CD14-positive monocyte (primary cell): ENCODE data around the gene NUBPL. TPM values are rescaled to one million over a fixed set of nuclear protein-coding genes. Genes with fewer than 3 reads are reported as not detected.

Experiments
- DNase-seq, 3 donors: peaks; one replicate each; pipeline ENCODE4 v3.0.0-alpha.2; 2011 to 2022
- H2AFZ ChIP-seq: 2 replicates; pipeline ENCODE4 v1.6.0; 2012; ENCODE audit warnings: mild to moderate bottlenecking, low read depth, low read length, inconsistent platforms; ENCODE audit not compliant: insufficient read depth, poor library complexity, severe bottlenecking
- H3K27ac ChIP-seq, 2 donors: 1 replicate in 1 of 2; 2 replicates in 1 of 2; pipeline ENCODE4 v1.5.1; 2012 to 2013; ENCODE audit warnings: low read length in 2 of 2, control low read depth in 1 of 2, inconsistent platforms in 1 of 2, low read depth in 1 of 2, mild to moderate bottlenecking in 1 of 2
- H3K27me3 ChIP-seq, 2 donors: one replicate each; pipeline versions ENCODE4 v1.6.0 to v1.6.1; 2011 to 2013; ENCODE audit warnings: low read length in 2 of 2; ENCODE audit not compliant: control insufficient read depth in 2 of 2, insufficient read depth in 2 of 2
- H3K36me3 ChIP-seq, 2 donors: replicated peaks in 1 of 2; 1 replicate in 1 of 2; 2 replicates in 1 of 2; pipeline versions ENCODE4 v1.5.1 to v1.6.1; 2012 to 2013; ENCODE audit warnings: low read length in 2 of 2, control low read depth in 1 of 2, inconsistent platforms in 1 of 2, mild to moderate bottlenecking in 1 of 2; ENCODE audit not compliant: insufficient read depth in 2 of 2, control insufficient read depth in 1 of 2
- H3K4me1 ChIP-seq, 2 donors: 1 replicate in 1 of 2; 2 replicates in 1 of 2; pipeline versions ENCODE4 v1.5.1 to v1.6.1; 2012 to 2013; ENCODE audit warnings: low read length in 2 of 2, control low read depth in 1 of 2, inconsistent platforms in 1 of 2, mild to moderate bottlenecking in 1 of 2, moderate library complexity in 1 of 2; ENCODE audit not compliant: insufficient read depth in 2 of 2, control insufficient read depth in 1 of 2
- H3K4me2 ChIP-seq: replicated peaks from 2 replicates; pipeline ENCODE3; 2012; ENCODE audit warnings: low read length, moderate library complexity, mild to moderate bottlenecking; ENCODE audit not compliant: poor library complexity, severe bottlenecking; ENCODE audit errors: extremely low read depth
- H3K4me3 ChIP-seq, 3 experiments: fragments of 200-600 bp in 1 of 3; sonication (generic) in 1 of 3; replicated peaks in 1 of 3; 1 replicate in 2 of 3; 2 replicates in 1 of 3; pipeline ENCODE4 v1.5.1; 2011 to 2013; ENCODE audit warnings: low read length in 3 of 3, mild to moderate bottlenecking in 3 of 3, control low read depth in 2 of 3, low read depth in 2 of 3, inconsistent platforms in 1 of 3, moderate library complexity in 1 of 3
- H3K79me2 ChIP-seq: 2 replicates; pipeline ENCODE4 v1.6.0; 2012; ENCODE audit warnings: mild to moderate bottlenecking, control low read depth, inconsistent platforms, low read length, moderate library complexity; ENCODE audit not compliant: insufficient read depth
- H3K9ac ChIP-seq: 2 replicates; pipeline ENCODE4 v1.6.0; 2017; ENCODE audit warnings: low read length, mild to moderate bottlenecking; ENCODE audit not compliant: insufficient read depth, poor library complexity, severe bottlenecking
- H3K9me3 ChIP-seq, 2 donors: replicated peaks in 1 of 2; 1 replicate in 1 of 2; 2 replicates in 1 of 2; pipeline versions ENCODE4 v1.5.1 to v1.6.1; 2012 to 2013; ENCODE audit warnings: low read length in 2 of 2, control low read depth in 1 of 2; ENCODE audit not compliant: control insufficient read depth in 1 of 2, insufficient read depth in 1 of 2
- H4K20me1 ChIP-seq: 2 replicates; pipeline ENCODE4 v1.6.0; 2012; ENCODE audit warnings: mild to moderate bottlenecking, low read length, control low read depth, moderate library complexity; ENCODE audit not compliant: insufficient read depth
- H3K27ac Mint-ChIP-seq, 7 donors: one replicate each; pipeline ENCODE4 v1.8.0; 2020; ENCODE audit warnings: mild to moderate bottlenecking in 7 of 7, mixed read lengths in 7 of 7, moderate library complexity in 6 of 7, inconsistent platforms in 2 of 7
- H3K27me3 Mint-ChIP-seq, 3 donors: one replicate each; pipeline ENCODE4 v1.8.0; 2021 to 2022; ENCODE audit warnings: low read depth in 3 of 3, mild to moderate bottlenecking in 3 of 3, mixed read lengths in 3 of 3, moderate library complexity in 3 of 3, inconsistent platforms in 1 of 3
- H3K36me3 Mint-ChIP-seq, 2 donors: one replicate each; pipeline ENCODE4 v1.8.0; 2020; ENCODE audit warnings: mixed read lengths in 2 of 2, inconsistent platforms in 1 of 2, mild to moderate bottlenecking in 1 of 2
- H3K4me1 Mint-ChIP-seq: one replicate; pipeline ENCODE4 v1.8.0; 2020; ENCODE audit warnings: mild to moderate bottlenecking, mixed read lengths
- H3K4me3 Mint-ChIP-seq, 2 donors: one replicate each; pipeline ENCODE4 v1.8.0; 2020; ENCODE audit warnings: mild to moderate bottlenecking in 2 of 2, mixed read lengths in 2 of 2, moderate library complexity in 1 of 2
- H3K9me3 Mint-ChIP-seq, 7 donors: one replicate each; pipeline ENCODE4 v1.8.0; 2020 to 2022; ENCODE audit warnings: mixed read lengths in 7 of 7, mild to moderate bottlenecking in 6 of 7, moderate library complexity in 6 of 7, inconsistent platforms in 2 of 7
- CTCF ChIP-seq: fragments of 200-600 bp; IDR thresholded peaks from one replicate; pipeline ENCODE4 v1.8.0; 2022; ENCODE audit warnings: antibody characterized with exemption, mild to moderate bottlenecking
- WGBS: methylation state at CpG from one replicate; pipeline ENCODE4 v1.1.5; 2013; ENCODE audit warnings: missing lambda C conversion rate; ENCODE audit not compliant: insufficient coverage; 5-methylcytosine and 5-hydroxymethylcytosine counted together
- intact Hi-C, 2 donors: fragments of 100-400 bp; cut with micrococcal nuclease; formaldehyde crosslinking; loops; one replicate each; pipeline versions ENCODE4 v1.15.0 to v1.15.1; 2023
- polyA plus RNA-seq, 3 donors: library from polyadenylated mRNA; depleted of rRNA in 1 of 3; unstranded in 2 of 3; stranded (reverse) in 1 of 3; fragments of 300-500 nt in 2 of 3; fragments of >200 nt in 1 of 3; fragmentation: Illumina TruSeq in 2 of 3; gene quantifications; 1 replicate in 2 of 3; 2 replicates in 1 of 3; pipeline ENCODE4 v1.2.3, GENCODE V29; 2012 to 2021

NUBPL gene
- polyA plus RNA-seq, 3 donors: 0.75 to 2.4 (median 2.3) TPM

- no peak overlapping the region for H3K27ac Mint-ChIP-seq
- H3K36me3 ChIP-seq: no peaks in the 10 kb centered on the region
- no peak overlapping the region for H3K4me2 ChIP-seq
- no peaks in the 10 kb centered on the region for H3K4me1 Mint-ChIP-seq
- no peaks in the 10 kb centered on the region for H3K9me3 ChIP-seq
- H4K20me1 ChIP-seq: no peaks in the 10 kb centered on the region
- TF ChIP-seq CTCF: no peak
- no peaks in the 10 kb centered on the region for H3K27me3 ChIP-seq
- H3K79me2 ChIP-seq: no peaks in the 10 kb centered on the region
- intact Hi-C loops: no loop called here
- no peak overlapping the region for H3K27ac ChIP-seq
- no peaks in the 10 kb centered on the region for H3K27me3 Mint-ChIP-seq
- H3K4me3 ChIP-seq: no peak overlapping the region
- H3K36me3 Mint-ChIP-seq: peaks cover 5 to 9% of the 10 kb centered on the region in 2 donors
- no peak overlapping the region for H2AFZ ChIP-seq
- no peak overlapping the region for H3K4me3 Mint-ChIP-seq
- no peaks in the 10 kb centered on the region for H3K4me1 ChIP-seq
- no CpG with 5 or more reads among the region's 3 CpGs for WGBS
- H3K9ac ChIP-seq: no peak overlapping the region
- H3K9me3 Mint-ChIP-seq: no peaks in the 10 kb centered on the region
- no peak for DNase-seq
Measured at GRCh38 chr14:31578266-31578665, 17.1 kb downstream of the NUBPL start.

DNA sequence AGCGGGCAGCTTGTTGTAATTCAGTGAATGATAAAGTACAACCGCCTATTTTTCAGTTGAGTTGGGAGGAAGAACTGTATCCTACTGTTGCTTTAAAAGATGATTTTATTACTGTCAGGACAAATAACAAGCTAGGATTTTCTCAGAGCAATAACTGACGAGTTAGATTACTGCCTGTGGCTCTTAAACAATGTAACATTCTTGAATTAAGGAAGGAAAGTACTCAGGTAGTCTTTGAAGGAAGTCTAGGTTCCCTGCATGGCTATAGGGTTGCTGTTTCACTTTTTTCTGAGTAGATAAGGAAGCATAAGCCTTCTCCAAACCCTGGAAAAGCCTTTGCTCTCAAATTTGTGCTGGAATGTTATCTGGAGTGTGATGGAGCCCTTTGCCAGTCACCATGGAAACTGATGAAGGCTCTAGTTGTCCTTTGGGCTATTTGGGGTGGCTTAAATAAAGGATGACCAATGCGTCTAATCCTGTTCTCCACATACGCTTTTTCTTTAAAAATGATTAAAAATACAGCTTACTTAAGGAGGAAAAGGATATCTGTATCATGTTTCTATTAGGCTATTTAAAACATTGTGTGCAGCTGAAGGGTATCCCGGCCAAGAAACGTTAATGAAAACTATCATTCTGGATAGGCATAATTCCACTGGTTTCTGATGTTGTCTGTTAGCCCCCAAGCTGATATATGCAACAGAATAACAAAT is 17.7 kb downstream of the NUBPL start:
- Histone ChIP-seq H4K20me1 (no peaks in the 10 kb centered on the region), H3K27ac (no peak overlapping the region), H3K4me3 (no peak overlapping the region), H2AFZ (no peak overlapping the region), H3K27me3 (no peaks in the 10 kb centered on the region), H3K4me1 (no peaks in the 10 kb centered on the region), H3K36me3 (no peaks in the 10 kb centered on the region), H3K9ac (no peak overlapping the region), H3K4me2 (no peak overlapping the region), H3K79me2 (no peaks in the 10 kb centered on the region), H3K9me3 (no peaks in the 10 kb centered on the region)
- no peak overlapping the region for H3K4me3 Mint-ChIP-seq
- no peaks in the 10 kb centered on the region for H3K4me1 Mint-ChIP-seq
- intact Hi-C loops: no loop called here
- peaks cover 5 to 13% of the 10 kb centered on the region in 2 donors for H3K36me3 Mint-ChIP-seq
- H3K9me3 Mint-ChIP-seq: peaks cover 0 to 2% (median 0%) of the 10 kb centered on the region in 7 donors
- no peak for TF ChIP-seq CTCF
- WGBS: 96% methylated on average over 4 of the region's 7 CpGs
- no peak for DNase-seq
- no peak overlapping the region for H3K27ac Mint-ChIP-seq
- H3K27me3 Mint-ChIP-seq: no peaks in the 10 kb centered on the region
